HG02610 (cell line): Measurements from ENCODE around the gene C19orf44.

Experiments
- ATAC-seq: cut with Tn5 transposase; IDR thresholded peaks from one replicate; pipeline ENCODE4 v1.9.1; 2021; ENCODE audit warnings: mild to moderate bottlenecking, moderate library complexity; ENCODE audit not compliant: unreplicated experiment

C19orf44 gene

DNA sequence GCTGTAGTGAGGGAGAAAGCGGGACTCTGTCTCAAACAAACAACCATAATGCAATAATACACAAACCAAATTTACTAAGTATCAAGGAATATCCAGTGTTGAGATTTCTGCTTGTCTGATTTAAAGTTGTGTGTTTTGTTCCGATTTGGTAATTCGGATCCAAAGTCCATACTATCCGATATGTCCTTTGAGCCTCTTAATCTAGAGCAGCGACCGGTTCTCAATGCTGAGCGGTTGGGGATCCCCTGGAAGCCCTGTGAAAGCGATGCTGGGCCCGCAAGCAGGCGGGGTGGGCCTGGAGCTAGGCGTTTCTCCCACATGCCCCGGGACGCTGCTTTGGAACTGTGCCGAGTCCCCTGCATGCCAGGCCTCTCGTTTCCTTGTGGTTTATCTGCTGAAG lies 20.2 kb downstream of the C19orf44 start:
- ATAC-seq: no peak

DNA sequence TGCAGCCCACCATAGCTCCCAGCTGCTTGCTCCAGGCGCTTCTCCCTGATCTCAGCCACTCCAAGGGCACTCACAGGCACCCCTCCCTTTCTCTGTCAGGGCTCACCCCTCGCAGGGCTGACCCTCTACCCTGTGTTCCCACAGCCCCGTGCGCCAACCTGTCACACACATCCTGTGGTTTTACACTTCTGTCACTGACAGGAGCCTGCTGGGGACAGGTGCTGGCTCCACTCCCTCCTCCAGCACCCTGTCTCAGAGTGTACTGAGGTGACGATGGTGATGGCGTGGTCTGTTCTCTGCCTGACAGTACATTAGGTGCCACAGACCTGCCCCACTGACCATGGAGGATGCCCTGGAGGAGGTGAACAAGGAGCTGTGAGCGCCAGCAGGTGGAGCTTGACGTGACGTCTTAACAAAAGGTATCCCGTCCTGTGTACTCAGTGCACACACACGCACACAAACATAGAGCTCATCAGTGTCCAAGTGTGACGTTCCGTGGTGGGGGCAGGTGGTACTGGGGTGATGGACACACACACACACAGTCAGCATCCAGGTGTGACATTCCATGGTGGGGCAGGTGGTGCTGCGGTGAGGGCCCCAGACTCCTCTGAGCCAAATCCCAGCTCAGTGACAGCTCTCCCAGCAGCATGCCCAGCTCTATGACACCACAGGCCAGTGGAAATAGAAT lies 20.9 kb downstream of the C19orf44 start:
- no peak for ATAC-seq

DNA sequence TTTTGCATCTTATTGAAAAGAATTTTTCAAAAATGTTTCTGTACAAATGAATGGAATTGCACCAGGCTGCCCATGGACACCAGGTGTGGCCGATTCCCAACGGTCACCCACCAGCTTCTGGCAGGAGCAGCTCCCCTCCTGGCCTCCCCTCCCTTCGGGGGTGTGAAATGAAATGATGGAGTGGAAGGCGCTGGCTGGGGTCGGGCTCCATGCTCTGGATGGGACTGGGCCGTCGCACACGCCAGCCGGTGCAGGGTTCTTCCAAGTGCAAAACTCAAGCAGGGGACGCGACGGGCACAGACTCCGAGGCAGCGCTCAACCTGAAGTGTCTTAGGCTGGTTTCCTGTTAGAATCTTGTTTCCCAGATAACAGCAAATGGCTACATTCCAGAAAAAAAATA lies 21.9 kb downstream of the C19orf44 start:
- ATAC-seq: no peak

DNA sequence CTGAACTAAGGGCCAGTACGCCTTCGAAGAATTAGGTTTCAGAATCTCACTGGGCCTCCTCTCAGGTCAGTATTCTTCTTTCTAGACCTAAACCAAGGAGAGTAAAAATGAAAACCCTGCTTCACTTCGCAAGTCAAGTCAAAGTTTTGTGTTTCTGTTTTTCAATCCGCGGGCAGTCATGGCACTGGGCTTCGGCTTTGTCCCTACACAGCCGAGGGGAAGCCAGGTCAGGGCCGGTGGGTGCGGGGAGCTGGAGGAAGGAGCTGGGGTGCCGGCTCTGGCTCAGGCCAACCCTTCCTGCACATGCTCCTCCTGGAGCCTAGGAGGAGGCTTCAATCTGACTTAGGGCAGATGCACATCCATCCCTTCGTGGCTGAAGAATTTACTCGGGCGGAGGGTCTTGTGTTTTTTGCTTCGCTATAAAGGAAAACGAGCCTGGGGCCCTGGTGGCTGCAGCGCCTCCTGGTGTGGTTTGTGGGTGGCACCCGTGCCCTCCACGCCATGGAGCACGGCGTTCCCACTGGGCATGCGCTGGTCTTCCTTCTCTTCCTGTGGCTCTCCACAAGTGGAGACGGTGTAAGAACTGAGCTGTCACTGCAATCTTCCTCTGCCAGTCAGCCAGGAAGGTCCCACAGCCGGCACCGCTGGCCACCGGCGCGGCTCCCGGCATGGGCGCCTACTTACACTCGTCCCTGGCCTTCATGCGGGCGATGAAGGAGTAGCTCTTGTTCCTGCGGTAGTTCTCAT lies 22.5 kb downstream of the C19orf44 start:
- no peak for ATAC-seq

DNA sequence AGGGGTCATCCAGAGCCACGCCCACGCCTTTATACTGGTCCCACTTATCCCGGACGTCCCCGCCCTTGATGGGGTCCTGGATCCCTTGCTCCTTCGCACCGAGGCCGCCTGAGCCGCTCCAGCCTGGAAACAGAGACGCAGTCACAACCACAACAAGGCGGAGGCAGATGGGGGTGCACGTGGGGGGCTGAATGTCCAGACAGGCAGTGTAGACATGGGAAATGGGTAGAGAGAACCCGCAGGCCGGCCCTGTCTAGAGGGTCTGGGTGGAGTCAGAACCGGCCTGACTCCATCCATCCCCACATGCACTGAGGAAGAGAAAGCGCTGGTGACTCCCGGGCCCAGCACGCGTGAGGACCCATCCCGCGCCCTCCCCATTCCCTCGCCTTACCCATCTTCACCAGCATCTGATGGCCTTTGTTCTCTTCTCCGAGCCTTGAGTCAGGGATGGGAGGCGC lies 23.1 kb downstream of the C19orf44 start:
- no peak for ATAC-seq

DNA sequence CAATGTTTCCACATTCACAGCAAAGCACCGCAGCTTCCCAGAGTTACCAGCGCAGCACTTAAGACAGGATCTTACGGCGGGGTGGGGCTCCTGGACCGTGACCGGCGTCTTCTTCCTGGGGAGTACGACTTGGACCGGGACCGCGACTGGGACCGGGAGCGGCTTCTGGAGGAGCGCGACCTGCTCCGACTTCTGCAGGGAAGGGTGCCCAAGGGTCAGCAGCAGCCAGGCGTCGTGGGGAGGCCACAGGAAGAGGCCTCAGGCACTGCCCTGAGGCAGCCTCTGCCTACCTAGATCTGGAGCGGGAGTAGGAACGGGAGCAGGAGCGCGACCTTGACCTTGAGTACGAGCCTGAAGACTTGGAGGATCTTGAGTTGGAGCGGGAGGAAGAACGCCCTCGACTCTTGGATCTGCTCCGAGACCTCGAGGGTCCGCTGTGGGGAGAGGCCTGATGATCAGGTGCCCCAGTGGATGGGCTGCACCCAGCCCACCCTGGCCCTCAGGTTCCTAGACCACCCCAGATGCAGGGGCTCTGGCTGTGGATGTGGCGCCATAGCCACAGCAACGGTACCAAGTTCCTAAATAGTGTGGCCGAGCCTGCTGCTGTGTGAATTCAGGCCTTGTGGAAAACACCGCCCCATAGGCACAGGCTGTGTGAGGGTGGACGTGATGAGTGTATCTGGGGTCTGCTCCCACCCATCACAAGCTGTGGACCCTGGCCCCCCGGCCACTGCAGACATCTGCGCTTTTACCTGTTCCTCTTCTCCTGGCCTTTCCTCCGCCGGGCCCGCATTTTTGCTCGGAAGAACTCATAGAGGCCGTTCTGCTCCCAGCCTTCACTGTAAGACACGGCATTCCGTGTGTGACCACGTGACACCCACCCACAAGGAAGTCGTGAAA lies 24.1 kb downstream of the C19orf44 start:
- no peak for ATAC-seq

DNA sequence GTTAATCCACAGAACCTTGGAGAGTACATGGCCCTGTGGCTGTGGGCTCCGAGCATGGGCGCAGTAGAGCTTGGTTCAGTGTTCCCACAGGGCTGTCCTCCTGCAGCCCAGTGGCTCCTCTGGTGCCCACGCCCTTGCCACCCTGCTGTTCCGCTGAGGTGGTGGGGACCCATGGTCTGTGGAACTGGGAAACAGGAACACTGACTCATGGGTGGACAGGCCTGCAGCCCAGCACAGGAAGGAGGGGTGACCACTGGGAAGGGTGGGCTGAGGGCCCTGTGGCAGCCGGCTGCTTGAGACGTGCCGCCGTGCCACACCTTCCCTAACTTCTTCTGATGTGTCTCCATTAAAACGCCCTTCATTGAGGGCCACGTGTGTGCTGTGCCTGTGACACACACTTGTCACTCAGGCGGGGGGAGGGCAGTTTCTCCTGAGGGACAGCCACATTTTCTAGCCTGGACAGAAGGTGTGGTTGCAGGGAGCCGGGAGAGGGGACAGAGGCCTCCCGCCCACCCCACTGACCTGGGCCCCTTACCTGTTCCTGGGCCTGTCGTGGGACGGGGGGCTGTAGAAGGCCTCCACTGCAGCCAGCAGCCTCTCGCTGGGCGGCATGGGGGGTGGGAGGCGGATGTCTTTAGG lies 24.9 kb downstream of the C19orf44 start:
- ATAC-seq: no peak

DNA sequence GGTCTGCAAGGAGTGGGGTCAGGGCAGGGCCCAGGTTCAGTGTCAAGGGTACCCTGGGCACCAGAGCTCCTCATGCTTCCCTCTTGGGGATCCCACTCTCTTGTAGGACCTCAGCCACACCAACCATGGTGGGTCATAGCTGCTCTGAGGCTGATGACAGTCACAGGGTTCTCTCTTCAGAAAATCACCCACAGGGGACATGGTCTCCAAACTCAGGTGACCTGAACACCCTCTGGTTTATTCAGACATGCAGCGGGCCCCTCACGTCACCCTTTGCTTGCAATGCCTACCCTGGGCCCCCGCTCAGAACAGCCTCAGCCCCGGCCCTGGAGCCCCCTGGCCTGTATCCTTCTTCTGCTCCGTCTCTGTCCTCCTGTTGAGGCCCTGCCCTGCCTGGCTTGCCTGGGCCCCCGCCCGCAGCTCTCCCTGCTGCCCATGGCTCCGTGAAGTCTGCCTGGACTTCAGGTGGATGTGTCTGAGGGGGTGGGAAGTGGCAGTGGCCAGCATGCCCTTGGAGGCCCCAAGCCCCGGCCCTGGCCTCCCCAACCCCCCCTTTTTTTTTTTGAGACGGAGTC lies 25.6 kb downstream of the C19orf44 start:
- no peak for ATAC-seq

DNA sequence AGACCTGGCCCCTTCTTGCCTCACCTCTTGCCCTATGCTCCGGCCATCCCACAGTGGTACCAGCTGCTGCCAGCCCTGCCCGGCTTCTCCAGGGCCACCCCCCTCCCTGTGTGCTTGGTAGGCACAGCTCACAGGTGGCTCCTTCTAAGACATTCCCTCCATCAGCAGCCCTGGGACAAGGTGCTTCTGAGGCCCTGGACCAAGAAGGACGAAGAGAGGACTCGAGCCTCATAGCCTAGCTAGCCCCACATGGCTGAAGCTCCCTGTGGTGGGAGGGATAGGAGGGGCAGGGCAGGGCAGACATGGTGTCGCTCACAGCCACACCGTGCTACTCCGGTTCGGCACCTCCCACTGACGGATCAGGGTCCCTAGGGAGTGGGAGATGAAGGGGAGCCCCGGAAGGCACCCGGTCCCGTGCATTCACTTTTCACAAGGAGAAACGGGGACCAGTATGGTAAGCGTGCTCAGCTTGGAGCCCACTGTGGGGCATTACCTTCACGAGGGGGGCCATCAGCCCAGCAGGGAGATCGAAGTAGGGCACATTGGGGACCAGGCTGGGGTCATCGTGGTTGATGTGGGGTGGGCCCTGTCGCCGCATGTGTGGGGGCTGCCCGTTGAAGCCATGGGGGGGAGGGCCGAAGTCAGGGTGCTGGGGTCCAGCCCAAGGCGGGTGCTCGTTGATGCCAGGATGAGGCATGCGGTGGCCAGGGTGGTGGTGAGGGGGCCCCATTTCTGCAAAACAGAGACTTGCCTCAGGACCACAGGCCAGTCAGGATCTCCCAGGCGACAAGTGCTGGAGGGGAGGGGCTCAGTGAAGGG lies 26.6 kb downstream of the C19orf44 start:
- ATAC-seq: no peak

DNA sequence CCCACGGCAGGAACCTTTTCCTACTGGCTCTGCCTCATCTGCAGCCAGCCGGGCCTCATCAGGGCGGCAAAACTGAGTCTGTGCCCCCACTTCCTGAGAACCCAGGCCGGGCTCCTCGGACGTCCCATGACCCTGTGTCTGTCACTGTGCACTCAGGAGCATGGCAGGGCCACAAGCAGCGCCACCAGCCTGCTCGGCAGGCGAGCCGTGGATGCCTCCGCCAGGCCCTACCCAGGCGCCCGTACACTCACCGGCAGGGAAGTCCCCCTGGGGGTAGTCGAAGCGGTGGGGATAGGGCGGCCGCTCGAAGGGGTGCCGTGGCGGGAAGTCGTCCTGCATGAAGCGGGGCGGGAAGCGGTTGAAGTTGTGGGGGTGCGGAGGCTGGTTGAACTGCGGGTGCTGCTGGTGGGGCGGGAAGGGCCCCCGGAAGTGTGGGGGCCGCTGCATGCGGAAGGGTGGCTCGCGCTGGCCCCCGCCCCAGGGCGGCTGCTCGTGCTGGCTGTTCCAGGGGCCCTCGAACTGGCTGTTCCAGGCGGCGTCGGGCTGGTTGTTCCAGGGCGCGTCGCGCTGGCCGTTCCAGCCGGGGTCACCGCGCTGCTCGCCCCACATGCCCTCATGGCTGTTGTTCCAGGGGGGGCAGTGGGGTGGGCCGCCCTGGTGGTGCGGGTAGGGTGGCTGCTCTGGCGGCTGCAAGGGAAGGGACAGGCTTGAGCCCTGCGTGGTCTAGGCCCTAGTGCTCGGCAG lies 29.0 kb downstream of the C19orf44 start:
- no peak for ATAC-seq

DNA sequence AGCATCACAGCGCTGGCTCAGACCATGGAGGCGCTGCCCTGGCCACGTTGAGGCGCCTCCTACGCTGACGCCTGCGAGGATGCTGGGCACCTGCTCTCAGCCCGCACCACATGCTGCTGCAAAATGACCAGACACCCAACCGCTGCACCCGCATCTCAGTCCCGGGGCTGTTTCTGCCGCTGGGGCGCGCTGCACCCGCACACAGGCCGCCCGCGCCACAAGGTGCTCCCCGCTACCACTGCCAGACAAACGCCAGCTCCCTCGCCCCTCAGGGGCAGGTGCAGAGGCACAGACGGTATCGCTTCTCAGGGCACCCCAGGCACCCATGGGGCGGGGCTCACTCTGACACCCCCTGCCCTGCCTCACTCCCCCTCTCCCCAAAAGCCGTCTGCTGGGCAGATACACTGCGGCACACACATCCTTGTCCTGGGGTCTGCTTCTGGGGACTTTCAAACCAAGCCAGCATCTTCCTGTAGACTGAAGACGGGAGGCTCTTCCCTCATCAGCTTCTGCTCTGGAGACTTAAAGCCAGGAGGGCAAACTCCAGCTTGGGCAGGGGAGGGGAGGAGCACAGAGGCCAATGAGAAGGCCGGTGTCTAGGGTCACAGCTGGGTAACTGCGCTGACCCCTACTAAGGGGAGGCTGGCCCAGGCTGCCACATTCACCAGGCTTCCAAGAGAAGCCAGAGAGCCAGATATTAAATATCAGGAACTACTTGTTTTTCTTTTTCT lies 29.7 kb downstream of the C19orf44 start:
- no peak for ATAC-seq

DNA sequence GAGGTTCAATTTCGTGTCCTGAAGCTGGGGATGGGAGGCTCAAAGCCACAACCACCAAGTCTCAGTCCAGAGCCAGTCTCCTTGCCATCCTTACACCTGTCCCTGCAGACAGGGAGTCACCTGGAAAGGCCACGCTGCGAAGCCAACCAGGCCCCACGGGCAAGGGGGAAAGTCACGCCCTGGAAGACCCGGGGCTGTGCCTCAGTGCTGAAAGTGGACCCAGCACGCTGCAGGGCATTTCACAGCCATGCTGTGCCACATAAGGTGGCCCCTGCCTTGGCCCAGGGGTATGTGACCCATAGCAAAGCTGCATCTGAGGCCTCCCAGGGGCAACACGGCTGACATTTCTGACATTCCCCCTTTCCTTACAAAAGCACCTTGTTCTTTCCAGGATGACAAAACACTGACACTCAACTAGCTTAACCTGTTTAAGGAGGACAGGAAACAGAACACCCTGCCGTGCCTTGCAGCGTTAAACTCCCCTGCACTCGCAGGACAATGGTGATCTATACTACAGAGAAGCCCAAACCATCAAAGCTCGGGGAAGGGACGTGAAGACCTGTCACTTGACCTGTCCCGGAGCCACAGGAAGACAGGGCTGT lies 31.2 kb downstream of the C19orf44 start:
- no peak for ATAC-seq

DNA sequence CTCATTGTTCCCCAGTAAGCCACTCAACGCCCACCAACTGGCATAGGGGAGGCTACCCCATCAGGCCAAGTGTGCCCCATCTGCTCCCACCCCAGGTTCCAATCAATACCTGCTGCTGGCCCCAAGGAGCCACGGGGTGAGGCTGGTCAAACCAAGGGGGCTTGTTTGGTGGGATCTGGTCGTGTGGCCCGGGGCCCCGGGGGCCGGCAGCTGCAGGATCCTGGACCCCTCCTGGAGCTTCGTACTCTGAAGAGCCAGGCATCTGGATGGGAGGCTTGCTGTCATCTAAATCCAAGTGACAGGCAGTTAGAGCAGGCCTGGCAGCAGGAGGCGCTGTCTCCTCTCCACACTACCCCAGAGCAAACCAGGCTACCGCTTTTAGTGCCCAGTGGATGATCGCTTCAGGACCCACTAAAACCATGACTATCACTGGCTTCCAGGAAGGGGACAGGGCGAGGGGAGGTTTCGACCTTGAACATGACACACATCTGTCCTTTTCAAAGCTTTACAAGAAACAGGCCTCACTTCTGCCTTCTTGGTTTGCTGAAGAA lies 31.9 kb downstream of the C19orf44 start:
- ATAC-seq: no peak

DNA sequence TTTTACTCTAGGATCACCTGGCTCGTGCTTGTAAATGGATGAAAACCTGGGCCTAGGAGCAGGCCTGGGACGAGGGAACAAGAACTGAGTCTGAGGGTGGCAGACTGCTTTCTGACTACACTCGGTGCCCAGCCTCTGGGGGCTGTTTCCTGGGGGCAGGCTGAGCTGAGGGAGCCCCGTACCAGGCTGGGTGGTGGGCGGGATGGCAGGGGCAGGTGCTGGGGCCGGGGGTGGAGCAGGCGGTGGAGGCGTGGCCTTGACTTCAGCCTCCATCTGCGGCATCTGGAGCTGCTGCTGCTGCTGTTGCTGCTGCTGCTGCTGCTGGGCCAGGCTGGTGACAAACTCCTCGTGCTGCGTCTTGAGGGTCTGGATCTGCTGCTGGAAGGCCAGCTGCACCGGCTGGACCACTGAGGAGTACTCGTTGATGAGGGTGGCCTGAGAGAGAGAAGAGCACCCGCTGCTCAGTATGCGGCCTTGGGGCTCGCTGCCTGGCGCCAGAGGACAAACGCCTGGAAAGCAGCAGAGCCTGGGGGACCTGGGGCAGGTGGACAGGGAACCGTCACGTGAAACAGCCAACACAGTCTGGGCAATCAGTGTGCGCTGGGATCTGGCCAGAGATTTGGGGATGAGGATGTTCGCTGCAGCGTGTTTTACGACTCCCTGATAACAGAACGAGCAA lies 33.4 kb downstream of the C19orf44 start:
- no peak for ATAC-seq

DNA sequence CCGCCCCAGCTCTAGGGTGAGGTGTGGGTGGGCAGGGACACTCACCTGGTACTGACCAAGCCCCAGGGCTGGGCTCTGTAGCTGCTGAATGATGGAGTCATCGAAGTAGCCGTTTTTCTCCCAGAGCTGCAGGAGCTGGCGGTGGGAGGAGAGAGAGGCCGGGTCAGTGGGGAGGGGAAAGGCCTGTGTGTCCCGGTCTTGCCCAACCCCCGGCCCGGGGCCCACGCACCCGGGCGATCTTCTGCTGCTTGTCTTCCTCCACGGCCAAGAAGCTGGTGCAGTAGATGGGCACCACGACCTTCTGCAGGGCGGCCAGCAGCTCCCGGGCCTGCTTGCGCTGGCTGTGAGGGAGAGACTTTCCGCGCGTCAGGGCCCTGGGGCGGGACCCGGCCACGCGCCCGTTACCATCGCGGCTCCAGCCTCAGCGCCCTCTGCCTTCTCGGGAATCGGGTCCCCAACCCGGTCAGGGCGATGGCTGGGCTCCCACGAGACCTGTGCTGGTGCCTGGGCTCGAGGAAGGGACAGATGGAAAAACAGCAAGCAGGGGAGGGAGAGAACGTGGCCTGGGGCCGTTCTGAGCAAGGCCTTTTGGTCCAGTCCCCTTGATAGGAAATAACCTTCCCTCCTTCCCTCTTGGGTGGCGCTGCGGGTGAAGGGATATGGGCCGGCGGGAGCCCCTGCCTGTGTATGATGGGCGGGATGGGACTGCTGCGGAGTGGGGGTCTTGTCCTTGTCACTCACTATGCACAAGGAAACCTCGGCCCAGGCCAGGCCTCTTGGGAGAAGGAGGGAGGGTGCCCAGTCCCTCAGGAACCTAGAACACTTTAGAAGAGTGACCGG lies 34.6 kb downstream of the C19orf44 start:
- ATAC-seq: no peak

DNA sequence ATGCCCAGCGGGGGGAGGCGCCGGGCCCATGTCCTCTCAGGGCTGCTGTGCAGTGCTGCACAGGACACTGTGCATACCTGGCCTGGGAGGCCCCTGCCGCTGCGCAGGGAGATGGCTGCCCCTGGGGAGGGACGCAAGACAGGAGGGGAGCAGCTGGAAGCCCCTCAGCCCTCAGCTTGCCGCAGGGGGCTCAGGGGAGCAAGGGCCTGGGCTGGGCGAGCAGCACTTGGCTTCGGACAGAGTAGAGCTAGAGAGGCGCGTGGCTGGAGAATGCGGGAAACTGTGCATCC lies 35.1 kb downstream of the C19orf44 start:
- ATAC-seq: no peak
